Loucy (cell line): Measurements from ENCODE around the gene PCCA.
"Not testable (repeated sequence)": the region's sequence is repeated elsewhere in the genome, so short reads cannot be mapped to it uniquely, and the experiment has no call there.

Experiments used
- H2AFZ ChIP-seq: fragments of 200-600 bp; sonication (generic); 2 replicates; pipeline ENCODE4 v1.6.0; 2016; ENCODE audit warnings: antibody characterized with exemption, mild to moderate bottlenecking, low read length, moderate library complexity
- H3F3A ChIP-seq: fragments of 200-600 bp; 2 replicates; pipeline ENCODE4 v1.6.0; 2016; ENCODE audit warnings: antibody characterized with exemption, low read depth, mild to moderate bottlenecking
- H3K27me3 ChIP-seq: fragments of 200-600 bp; sonication (generic); 2 replicates; pipeline ENCODE4 v1.6.1; 2014; ENCODE audit warnings: low read length, mild to moderate bottlenecking; ENCODE audit not compliant: insufficient read depth, poor library complexity, severe bottlenecking
- H3K36me3 ChIP-seq: fragments of 200-600 bp; sonication (generic); 2 replicates; pipeline ENCODE4 v1.6.1; 2016; ENCODE audit warnings: low read length; ENCODE audit not compliant: insufficient read depth
- H3K4me1 ChIP-seq: fragments of 200-600 bp; sonication (generic); 2 replicates; pipeline ENCODE4 v1.5.1; 2014; ENCODE audit warnings: low read length, mild to moderate bottlenecking; ENCODE audit not compliant: insufficient read depth, poor library complexity, severe bottlenecking
- H3K4me2 ChIP-seq: fragments of 200-600 bp; sonication (generic); 2 replicates; pipeline ENCODE4 v1.6.0; 2014; ENCODE audit warnings: antibody characterized with exemption, low read length, low read depth, mild to moderate bottlenecking; ENCODE audit not compliant: poor library complexity, severe bottlenecking
- H3K4me3 ChIP-seq: fragments of 200-600 bp; sonication (generic); 2 replicates; pipeline ENCODE4 v1.5.1; 2014; ENCODE audit warnings: low read length, mild to moderate bottlenecking, mixed read lengths; ENCODE audit not compliant: poor library complexity, severe bottlenecking
- H3K79me2 ChIP-seq: fragments of 200-600 bp; sonication (generic); 2 replicates; pipeline ENCODE4 v1.6.1; 2014; ENCODE audit warnings: low read length; ENCODE audit not compliant: insufficient read depth
- H3K9ac ChIP-seq: fragments of 200-600 bp; sonication (generic); 2 replicates; pipeline ENCODE4 v1.6.0; 2014; ENCODE audit warnings: mild to moderate bottlenecking, low read depth, low read length, moderate library complexity; ENCODE audit not compliant: poor library complexity, severe bottlenecking
- H3K9me2 ChIP-seq: fragments of 200-600 bp; sonication (generic); replicated peaks from 2 replicates; pipeline ENCODE4 v1.6.1; 2016; ENCODE audit warnings: low read depth, low read length, mixed read lengths
- H3K9me3 ChIP-seq: fragments of 200-600 bp; sonication (generic); 2 replicates; pipeline ENCODE4 v1.6.1; 2014; ENCODE audit warnings: mild to moderate bottlenecking, antibody characterized with exemption, low read length, low read depth; ENCODE audit not compliant: insufficient read depth
- H4K20me1 ChIP-seq: fragments of 200-600 bp; sonication (generic); 2 replicates; pipeline ENCODE4 v1.6.0; 2014; ENCODE audit warnings: antibody characterized with exemption, low read length, mild to moderate bottlenecking; ENCODE audit not compliant: insufficient read depth, poor library complexity, severe bottlenecking
- EZH2phosphoT487 ChIP-seq: fragments of 200-600 bp; IDR thresholded peaks from 2 replicates; pipeline ENCODE4 v1.6.1; 2018; ENCODE audit warnings: antibody characterized with exemption, mild to moderate bottlenecking, moderate library complexity, borderline replicate concordance
- TF ChIP-seq, protein P1 (sequence below): fragments of 200-600 bp; sonication (generic); conservative IDR thresholded peaks from 2 replicates; pipeline ENCODE4 v1.5.1; 2014; ENCODE audit warnings: mild to moderate bottlenecking, antibody characterized with exemption, low read length

PCCA gene

DNA sequence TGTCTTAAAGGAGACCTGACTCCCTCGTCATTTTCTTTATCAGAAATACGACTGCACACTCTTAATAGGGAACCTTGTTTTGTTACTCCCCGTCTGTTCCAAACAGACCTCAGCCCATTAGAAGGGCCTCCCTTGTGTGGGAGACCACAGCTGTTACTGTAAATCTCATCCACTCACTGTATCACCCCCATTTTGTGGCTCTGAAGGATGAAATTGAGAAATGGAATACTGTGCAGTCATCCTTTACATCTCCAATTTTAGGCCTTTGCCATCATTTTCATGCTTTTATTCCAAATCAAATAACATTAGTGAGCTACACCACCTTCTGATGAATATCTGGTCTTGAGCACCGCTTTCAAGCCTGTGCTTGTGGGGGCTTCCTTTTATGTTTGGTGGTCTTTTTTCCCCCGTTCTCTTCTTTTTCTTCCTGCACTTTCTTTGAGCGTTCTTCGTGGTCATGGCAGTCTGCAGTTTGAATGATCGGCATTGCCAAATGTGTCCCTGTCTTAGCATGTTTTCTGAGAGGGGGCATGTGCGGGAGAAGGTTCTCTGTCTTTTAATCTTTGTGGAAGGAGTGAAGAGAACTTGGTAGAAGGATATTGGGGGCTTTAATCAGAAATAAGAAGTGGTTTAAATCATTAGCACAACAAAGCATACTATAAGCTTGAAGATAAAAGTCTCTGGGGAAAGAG, 433.9 kb downstream of the PCCA start:
- H3F3A ChIP-seq = no peaks in the 10 kb centered on the region
- no peaks in the 10 kb centered on the region for H3K9me3 ChIP-seq
- H2AFZ ChIP-seq = no peak overlapping the region
- peak overlapping the region; percentile 65 for H3K4me3 ChIP-seq
- TF ChIP-seq EZH2phosphoT487 = no peak
- TF ChIP-seq, protein P1, sequence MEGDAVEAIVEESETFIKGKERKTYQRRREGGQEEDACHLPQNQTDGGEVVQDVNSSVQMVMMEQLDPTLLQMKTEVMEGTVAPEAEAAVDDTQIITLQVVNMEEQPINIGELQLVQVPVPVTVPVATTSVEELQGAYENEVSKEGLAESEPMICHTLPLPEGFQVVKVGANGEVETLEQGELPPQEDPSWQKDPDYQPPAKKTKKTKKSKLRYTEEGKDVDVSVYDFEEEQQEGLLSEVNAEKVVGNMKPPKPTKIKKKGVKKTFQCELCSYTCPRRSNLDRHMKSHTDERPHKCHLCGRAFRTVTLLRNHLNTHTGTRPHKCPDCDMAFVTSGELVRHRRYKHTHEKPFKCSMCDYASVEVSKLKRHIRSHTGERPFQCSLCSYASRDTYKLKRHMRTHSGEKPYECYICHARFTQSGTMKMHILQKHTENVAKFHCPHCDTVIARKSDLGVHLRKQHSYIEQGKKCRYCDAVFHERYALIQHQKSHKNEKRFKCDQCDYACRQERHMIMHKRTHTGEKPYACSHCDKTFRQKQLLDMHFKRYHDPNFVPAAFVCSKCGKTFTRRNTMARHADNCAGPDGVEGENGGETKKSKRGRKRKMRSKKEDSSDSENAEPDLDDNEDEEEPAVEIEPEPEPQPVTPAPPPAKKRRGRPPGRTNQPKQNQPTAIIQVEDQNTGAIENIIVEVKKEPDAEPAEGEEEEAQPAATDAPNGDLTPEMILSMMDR = no peak
- peaks cover 27% of the 10 kb centered on the region for H4K20me1 ChIP-seq
- H3K9me2 ChIP-seq = no peaks in the 10 kb centered on the region
- no peak overlapping the region for H3K9ac ChIP-seq
- peaks cover 18% of the 10 kb centered on the region for H3K4me1 ChIP-seq
- peak overlapping the region; percentile 72 for H3K4me2 ChIP-seq
- no peaks in the 10 kb centered on the region for H3K27me3 ChIP-seq
- no peaks in the 10 kb centered on the region for H3K79me2 ChIP-seq
- no peaks in the 10 kb centered on the region; the same call in 1 of the 2 replicates for H3K36me3 ChIP-seq

DNA sequence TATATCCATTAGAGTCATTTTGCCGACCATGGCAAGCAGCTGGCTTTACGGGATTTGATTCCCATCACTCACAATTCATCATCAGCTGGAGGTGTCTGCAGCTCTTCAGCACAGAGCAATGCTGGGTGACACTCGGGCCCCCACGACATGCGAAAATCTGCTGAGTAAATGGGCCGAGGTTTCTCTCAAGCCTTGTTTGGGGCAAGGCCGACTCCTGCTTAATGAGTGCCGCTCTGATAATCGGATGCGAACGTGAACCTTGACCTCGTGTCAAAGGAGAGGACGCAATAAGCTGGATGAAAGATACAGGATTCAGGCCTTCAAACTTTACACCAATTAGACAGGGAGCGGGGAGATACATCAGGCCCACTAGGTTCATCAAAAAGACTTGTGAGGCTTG, 434.5 kb downstream of the PCCA start:
- Histone ChIP-seq H3K27me3 (no peaks in the 10 kb centered on the region), H3K36me3 (no peaks in the 10 kb centered on the region; the same call in 1 of the 2 replicates), H3K9me3 (no peaks in the 10 kb centered on the region), H4K20me1 (peaks cover 27% of the 10 kb centered on the region), H3K9ac (no peak overlapping the region), H3K4me2 (no peak overlapping the region), H3K4me3 (no peak overlapping the region), H2AFZ (no peak overlapping the region), H3F3A (no peaks in the 10 kb centered on the region), H3K4me1 (peaks cover 18% of the 10 kb centered on the region), H3K9me2 (no peaks in the 10 kb centered on the region), H3K79me2 (no peaks in the 10 kb centered on the region)
- TF ChIP-seq, protein P1 = no peak
- no peak for TF ChIP-seq EZH2phosphoT487

DNA sequence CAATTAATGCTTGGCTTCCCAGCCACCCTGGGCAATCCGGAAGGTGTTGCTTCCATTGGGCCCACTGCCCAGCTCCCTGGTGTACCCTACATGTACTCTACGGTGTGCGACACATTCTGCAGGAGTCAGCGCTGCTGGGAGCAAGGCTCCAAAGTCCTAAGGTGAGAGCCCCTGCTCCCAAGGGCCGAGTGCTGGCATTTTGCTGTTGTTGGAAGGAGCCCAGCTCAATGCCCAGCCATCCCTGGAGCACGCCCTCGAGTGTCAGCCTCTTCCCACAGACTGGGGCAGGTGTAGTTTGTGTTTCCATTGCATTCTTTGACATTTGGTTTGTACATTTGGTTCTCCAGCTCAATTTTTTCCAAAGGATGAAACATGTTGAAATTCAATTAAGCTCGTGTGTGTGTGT, 435.1 kb downstream of the PCCA start:
- no peaks in the 10 kb centered on the region for H3F3A ChIP-seq
- TF ChIP-seq, protein P1 = no peak
- no peak for TF ChIP-seq EZH2phosphoT487
- H3K27me3 ChIP-seq = no peaks in the 10 kb centered on the region
- peaks cover 18% of the 10 kb centered on the region for H3K4me1 ChIP-seq
- H3K4me3 ChIP-seq = no peak overlapping the region
- no peak overlapping the region for H3K9ac ChIP-seq
- no peaks in the 10 kb centered on the region for H3K79me2 ChIP-seq
- no peaks in the 10 kb centered on the region for H3K9me2 ChIP-seq
- no peaks in the 10 kb centered on the region; the same call in 1 of the 2 replicates for H3K36me3 ChIP-seq
- no peaks in the 10 kb centered on the region for H3K9me3 ChIP-seq
- H2AFZ ChIP-seq = no peak overlapping the region
- H4K20me1 ChIP-seq = peaks cover 27% of the 10 kb centered on the region
- no peak overlapping the region for H3K4me2 ChIP-seq

DNA sequence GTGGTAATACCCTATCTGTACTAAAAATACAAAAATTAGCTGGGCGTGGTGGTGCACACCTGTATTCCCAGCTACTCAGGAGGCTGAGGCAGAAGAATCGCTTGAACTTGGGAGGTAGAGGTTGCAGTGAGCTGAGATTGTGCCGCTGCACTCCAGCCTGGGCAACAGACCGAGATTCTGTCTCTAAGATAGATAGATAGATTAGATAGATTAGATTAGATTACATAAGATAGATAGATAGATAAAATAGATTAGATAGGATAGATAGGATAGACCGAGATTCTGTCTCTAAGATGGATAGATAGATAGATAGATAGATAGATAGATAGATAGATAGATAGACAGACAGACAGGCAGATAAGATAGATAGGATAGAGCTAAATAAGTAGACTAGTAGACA, 435.8 kb downstream of the PCCA start:
- not testable (repeated sequence) for H3K9me3 ChIP-seq, H3K79me2 ChIP-seq, H3K9ac ChIP-seq, H3K9me2 ChIP-seq, H3K27me3 ChIP-seq, H2AFZ ChIP-seq, H3F3A ChIP-seq, H3K4me3 ChIP-seq, H3K36me3 ChIP-seq, H3K4me2 ChIP-seq
- peaks cover 18% of the 10 kb centered on the region for H3K4me1 ChIP-seq
- H4K20me1 ChIP-seq = peaks cover 27% of the 10 kb centered on the region
